ENCODE results near the gene CTH. TPM values are rescaled to one million over a fixed set of nuclear protein-coding genes. Genes with fewer than 3 reads are reported as not detected.
"Not testable (repeated sequence)": the region's sequence is repeated elsewhere in the genome, so short reads cannot be mapped to it uniquely, and the experiment has no call there.

CTH gene
- total RNA-seq, 1 donor from 2014 or later = 1.0 TPM

- DNase-seq = peak; percentile 21
Observed at GRCh38 chr1:70458131-70458530, 47.1 kb downstream of the CTH start.

- no peak for DNase-seq
Observed at GRCh38 chr1:70459496-70460225, 48.6 kb downstream of the CTH start.

GRCh38 chr1:70460740-70461713 lies 50.0 kb downstream of the CTH start:
- not testable (repeated sequence) for DNase-seq

DNA sequence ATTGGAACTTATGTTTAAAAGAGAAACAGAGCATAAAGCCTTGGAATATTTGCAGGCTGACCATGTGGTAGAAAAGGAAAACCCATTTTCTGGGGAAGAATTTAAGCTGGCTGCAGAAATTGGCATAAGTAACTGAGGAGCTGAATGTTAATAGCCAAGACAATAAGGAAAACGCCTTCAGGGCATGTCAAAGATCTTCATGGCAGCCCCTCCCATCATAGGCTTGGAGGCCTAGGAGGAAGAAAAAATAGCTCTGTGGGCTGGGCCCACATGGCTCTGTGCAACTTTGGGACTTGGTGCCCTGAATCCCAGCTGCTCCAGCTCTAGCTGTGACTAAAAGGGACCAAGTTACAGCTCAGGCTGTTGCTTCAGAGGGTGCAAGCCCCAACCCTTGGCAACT lies 51.5 kb downstream of the CTH start:
- no peak for DNase-seq

DNA sequence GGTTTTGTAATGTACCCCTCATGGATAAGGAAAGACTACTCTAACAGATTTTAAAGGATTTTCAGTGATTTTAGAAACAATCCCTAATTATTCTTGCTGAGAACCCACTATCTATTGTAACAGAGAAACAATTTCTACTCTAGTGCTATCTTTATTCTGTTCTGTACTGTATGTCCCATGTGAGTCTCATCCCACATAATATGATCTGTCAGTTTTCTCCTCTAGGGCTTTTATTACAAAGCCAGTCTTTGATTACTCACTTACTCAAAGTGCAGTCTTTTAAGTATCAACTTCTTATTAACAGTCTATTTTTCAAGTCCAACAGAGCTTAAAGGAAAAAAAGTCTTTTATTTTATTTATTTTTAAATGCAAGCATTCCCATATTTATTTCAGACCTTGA lies 54.8 kb downstream of the CTH start:
- no peak for DNase-seq

- no peak for DNase-seq
Observed at GRCh38 chr1:70467531-70467930, 56.5 kb downstream of the CTH start.

- DNase-seq = no peak
Observed at GRCh38 chr1:70468180-70468579, 57.1 kb downstream of the CTH start.

DNA sequence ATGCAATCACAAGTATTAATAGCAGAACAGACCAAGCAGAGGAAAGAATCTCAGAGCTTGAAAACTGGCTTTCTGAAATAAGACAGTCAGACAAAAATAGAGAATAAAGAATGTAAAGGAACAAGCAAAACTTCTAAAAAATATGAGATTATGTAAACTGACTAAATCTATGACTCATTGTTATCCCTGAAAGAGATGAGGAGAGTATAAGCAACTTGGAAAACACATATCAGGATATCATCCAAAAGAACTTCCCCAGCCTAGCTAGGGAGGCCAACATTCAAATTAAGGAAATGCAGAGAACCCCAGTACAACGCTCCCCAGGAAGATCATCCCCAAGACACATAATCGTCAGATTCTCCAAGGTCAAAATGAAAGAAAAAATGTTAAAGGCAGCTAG lies 58.1 kb downstream of the CTH start:
- not testable (repeated sequence) for DNase-seq

- DNase-seq = no peak
Observed at GRCh38 chr1:70475023-70475422, 64.0 kb downstream of the CTH start.

DNA sequence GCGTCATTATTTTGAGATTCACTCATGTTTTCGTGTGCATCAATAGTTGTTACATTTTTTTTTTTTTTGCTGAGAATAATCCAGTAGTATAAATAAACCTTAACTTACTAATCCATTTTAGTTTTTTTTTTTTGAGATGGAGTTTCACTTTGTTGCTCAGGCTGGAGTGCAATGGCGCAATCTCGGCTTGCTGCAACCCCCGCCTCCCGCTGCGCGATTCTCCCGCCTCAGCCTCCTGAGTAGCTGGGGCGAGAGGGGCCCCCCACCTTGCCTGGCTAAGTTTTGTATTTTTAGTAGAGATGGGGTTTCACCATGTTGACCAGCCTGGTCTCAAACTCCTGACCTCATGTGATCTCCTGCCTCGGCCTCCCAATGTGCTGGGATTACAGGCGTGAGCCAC lies 66.0 kb downstream of the CTH start:
- DNase-seq = no peak

GRCh38 chr1:70477905-70478304 lies 66.8 kb downstream of the CTH start:
- not testable (repeated sequence) for DNase-seq

DNA sequence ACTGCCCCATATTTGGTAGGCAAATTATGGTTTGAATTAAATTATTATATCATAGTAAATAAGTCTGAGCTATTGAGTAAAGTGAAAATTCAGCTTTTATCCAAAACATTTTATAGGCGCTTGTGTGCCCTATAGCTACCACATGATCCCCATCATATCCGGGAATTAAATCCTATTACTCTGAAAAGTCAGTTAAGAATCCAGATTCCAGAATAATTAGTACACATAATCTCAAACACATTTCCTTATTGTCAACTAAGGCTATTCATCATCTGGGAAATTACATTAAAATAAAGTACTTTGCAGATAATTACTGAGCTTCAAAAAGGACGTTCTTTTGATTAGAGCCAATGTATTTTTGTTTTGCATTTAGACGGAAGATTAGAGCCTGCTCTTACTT lies 72.3 kb downstream of the CTH start:
- no peak for DNase-seq

GRCh38 chr1:70485624-70486023 lies 74.6 kb downstream of the CTH start:
- no peak for DNase-seq

- DNase-seq = peak; percentile 87
Observed at GRCh38 chr1:70486676-70487458, 75.8 kb downstream of the CTH start.

DNA sequence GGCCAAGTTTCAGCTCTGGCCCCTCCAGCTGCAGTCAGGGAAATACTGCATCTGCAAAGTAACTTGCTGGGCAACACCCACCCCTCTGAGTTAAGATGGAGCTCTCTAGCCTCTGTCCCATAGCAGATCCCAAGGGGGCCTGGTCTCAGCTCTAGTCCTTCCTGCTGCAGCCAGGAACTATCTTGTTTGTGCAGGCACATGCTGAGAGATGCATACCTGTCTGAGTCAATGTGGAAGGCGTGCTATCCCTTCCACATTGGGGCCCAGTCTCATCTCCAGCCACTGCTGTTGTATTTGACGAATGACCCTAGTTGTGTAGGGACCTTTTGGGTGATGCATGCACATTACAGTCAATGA lies 76.4 kb downstream of the CTH start:
- DNase-seq = no peak

DNA sequence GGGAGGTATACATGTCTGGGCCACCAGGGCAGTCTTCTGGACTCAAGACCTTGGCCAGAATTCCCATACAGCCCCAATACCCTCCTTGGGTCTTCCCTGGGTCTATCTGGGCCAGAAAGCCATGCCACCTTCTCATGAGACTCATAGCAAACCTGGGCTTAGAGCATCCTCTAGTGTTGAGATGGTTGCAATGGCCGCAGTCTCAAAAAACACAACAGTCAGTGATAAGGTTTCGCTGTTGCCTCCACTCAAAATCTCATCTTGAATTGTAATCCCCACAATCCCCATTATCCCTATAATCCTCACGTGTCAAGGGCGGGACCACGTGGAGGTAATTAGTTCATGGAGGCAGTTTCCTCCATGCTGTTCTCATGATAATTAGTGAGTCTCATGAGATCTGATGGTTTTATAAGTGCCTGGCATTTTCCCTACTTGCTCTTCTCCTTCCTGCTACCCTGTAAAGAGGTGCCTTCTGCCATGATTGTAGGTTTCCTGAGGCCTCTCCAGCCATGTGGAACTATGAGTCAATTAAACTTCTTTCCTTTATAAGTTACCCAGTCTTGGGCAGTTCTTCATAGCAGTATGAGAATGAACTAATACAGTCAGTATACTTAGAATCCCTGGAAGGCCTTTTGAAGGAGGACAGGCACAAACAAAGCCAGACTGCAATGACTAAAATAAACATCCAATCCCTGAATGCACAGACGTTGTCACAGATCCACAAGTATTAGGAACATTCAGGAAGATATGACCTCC lies 77.0 kb downstream of the CTH start:
- peak; percentile 22 for DNase-seq

Small RNA genes within 50 kb of the gene (small RNA-seq; reads per million reads assigned to genes)
- gene RF00017 (ENCODE audit: low replicate concordance) = not detected

Other genes starting within 250 kb of the CTH start
- gene LRRC40, start 205.7 kb upstream of the CTH start, total RNA-seq = 26.0 TPM
- gene SRSF11, start 189.9 kb upstream of the CTH start, total RNA-seq = 165 TPM
- gene ANKRD13C, start 56.5 kb upstream of the CTH start, total RNA-seq = 36.9 TPM

Measured in tongue (tissue), 3 donors.